ENCODE data around the gene CELF5. TPM values are rescaled to one million over a fixed set of nuclear protein-coding genes. Genes with fewer than 3 reads are reported as not detected.

CELF5 gene
- total RNA-seq, 1 experiment from 2014 or later: 1.2 TPM

GRCh38 chr19:3283886-3284657, 59.6 kb downstream of the CELF5 start:
- Histone ChIP-seq H3K27me3 (ENCODE audit: control insufficient read depth, insufficient read depth, low read length) (no peaks in the 10 kb centered on the region), H3K4me3 (ENCODE audit: low read depth in 2 of 2, low read length in 2 of 2) (peak overlapping the region; percentile 32 to 57), H3K27ac (ENCODE audit: low read length) (0 out of 2 replicates have a peak overlapping the region, but pooled peaks have one; percentile 51), H3K36me3 (ENCODE audit: control insufficient read depth, insufficient read depth, low read length) (no peaks in the 10 kb centered on the region), H3K4me1 (ENCODE audit: control insufficient read depth, insufficient read depth, low read length) (no peaks in the 10 kb centered on the region), H3K9me3 (ENCODE audit: control insufficient read depth, insufficient read depth, low read depth, low read length) (no peaks in the 10 kb centered on the region)
- TF ChIP-seq POLR2AphosphoS5 (IDR thresholded peaks at IDR 0.05; ENCODE audit: low read depth, low read length): no peak
- no peak for TF ChIP-seq TCF7L2 (IDR thresholded peaks at IDR 0.05; ENCODE audit: low read depth, low read length)
- TF ChIP-seq CTCF (IDR thresholded peaks at IDR 0.05): no peak
- no peak for TF ChIP-seq REST (IDR thresholded peaks at IDR 0.05; ENCODE audit: insufficient read depth in 1 of 2, low read depth in 2 of 2, low read length in 1 of 2)
- TF ChIP-seq SIN3A (IDR thresholded peaks at IDR 0.05; ENCODE audit: borderline replicate concordance, insufficient read depth, low read depth, low read length): no peak
- intact Hi-C loops (cut with micrococcal nuclease; ENCODE audit: unreplicated experiment): no loop called here
- in situ Hi-C loops (cut with HindIII; ENCODE audit: low pct_unique_long_range_greater_than_20kb, low sequenced_read_pairs): no loop called here
- ATAC-seq (no peak; the same call in 1 of the 2 replicates), DNase-seq (ENCODE audit: low read depth, low spot score) (no peak)
- ChIA-PET POLR2A (no interaction called here), CTCF (no interaction called here)
- BruUV-seq (replicated peaks): no TSS peak

- in situ Hi-C loops (cut with HindIII; ENCODE audit: low pct_unique_long_range_greater_than_20kb, low sequenced_read_pairs) (no loop called here), intact Hi-C loops (cut with micrococcal nuclease; ENCODE audit: unreplicated experiment) (no loop called here)
- CTCF ChIA-PET: interaction anchor here (0.8 kb wide), 1 partner anchor 200 kb away, joined by 4 read pairs; no protein-coding TSS in a partner anchor
- DNase-seq (ENCODE audit: low read depth, low spot score) (peak; percentile 88), ATAC-seq (peak; percentile 91)
- Histone ChIP-seq H3K27ac (ENCODE audit: low read length) (0 out of 2 replicates have a peak overlapping the region, but pooled peaks have one; percentile 51), H3K27me3 (ENCODE audit: control insufficient read depth, insufficient read depth, low read length) (no peaks in the 10 kb centered on the region), H3K4me1 (ENCODE audit: control insufficient read depth, insufficient read depth, low read length) (no peaks in the 10 kb centered on the region), H3K36me3 (ENCODE audit: control insufficient read depth, insufficient read depth, low read length) (no peaks in the 10 kb centered on the region), H3K9me3 (ENCODE audit: control insufficient read depth, insufficient read depth, low read depth, low read length) (no peaks in the 10 kb centered on the region), H3K4me3 (ENCODE audit: low read depth in 2 of 2, low read length in 2 of 2) (peak overlapping the region; percentile 32 to 57)
- no peak for TF ChIP-seq REST (IDR thresholded peaks at IDR 0.05; ENCODE audit: insufficient read depth in 1 of 2, low read depth in 2 of 2, low read length in 1 of 2)
- TF ChIP-seq POLR2AphosphoS5 (IDR thresholded peaks at IDR 0.05; ENCODE audit: low read depth, low read length): peak; percentile 41; the same call in 1 of the 2 replicates
- no peak for TF ChIP-seq CTCF (IDR thresholded peaks at IDR 0.05)
- TF ChIP-seq SIN3A (IDR thresholded peaks at IDR 0.05; ENCODE audit: borderline replicate concordance, insufficient read depth, low read depth, low read length): no peak
- TF ChIP-seq TCF7L2 (IDR thresholded peaks at IDR 0.05; ENCODE audit: low read depth, low read length): no peak
- POLR2A ChIA-PET: interaction anchor here (0.8 kb wide), 1 partner anchor 16 kb away, joined by 3 read pairs; no protein-coding TSS in a partner anchor
- BruUV-seq (replicated peaks): no TSS peak
Observed at GRCh38 chr19:3284759-3285646, 60.5 kb downstream of the CELF5 start.
